Activated T-cell treated with anti-CD3 and anti-CD28 coated beads for 48 hours (primary cell): ENCODE measurements around the gene ATP2B3.

Source experiments
- DNase-seq: peaks from one replicate; pipeline ENCODE4 v3.0.0-alpha.2; 2020; ENCODE audit warnings: low read depth

The ATP2B3 gene

DNA sequence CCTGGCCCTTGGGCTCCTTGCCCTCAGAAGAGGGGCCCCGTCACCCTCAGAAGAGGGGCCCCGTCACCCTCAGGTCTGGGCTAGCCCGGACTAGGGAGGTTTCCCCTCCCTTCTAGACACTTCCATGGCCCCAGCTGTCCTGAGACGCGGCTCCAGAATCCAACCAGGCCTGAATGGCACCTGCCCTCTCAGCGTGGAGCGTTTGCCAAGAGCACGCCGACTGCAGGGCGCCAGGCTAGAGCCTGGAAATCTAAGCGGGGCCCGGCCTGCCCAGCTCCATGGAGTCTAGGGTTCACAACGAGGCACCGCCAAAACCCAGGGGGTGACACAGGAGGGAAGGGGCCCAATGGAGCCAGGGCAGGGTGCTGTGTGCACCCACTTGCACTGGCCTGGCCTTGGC is 7.8 kb upstream of the ATP2B3 start:
- DNase-seq: no peak

DNA sequence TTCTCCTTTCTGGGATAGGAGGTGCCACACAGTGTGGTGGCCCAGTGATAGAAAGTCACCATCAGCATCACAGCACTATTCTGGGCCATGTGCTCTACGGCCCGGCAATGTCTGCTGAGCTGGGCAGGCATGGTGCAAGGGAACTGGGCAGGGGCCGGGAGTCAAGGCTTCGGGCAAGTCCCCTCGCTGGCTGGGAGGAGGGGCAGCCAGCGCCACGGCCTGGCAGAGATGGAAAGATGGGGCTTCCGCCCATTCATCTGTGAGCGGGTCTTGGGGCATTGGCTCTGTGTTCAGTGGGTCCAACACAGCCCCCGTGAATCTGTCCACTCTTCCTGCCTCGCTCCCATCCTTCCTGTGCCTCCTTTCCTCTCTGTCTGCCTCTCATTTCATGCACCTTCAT is 7.1 kb upstream of the ATP2B3 start:
- DNase-seq: no peak

DNA sequence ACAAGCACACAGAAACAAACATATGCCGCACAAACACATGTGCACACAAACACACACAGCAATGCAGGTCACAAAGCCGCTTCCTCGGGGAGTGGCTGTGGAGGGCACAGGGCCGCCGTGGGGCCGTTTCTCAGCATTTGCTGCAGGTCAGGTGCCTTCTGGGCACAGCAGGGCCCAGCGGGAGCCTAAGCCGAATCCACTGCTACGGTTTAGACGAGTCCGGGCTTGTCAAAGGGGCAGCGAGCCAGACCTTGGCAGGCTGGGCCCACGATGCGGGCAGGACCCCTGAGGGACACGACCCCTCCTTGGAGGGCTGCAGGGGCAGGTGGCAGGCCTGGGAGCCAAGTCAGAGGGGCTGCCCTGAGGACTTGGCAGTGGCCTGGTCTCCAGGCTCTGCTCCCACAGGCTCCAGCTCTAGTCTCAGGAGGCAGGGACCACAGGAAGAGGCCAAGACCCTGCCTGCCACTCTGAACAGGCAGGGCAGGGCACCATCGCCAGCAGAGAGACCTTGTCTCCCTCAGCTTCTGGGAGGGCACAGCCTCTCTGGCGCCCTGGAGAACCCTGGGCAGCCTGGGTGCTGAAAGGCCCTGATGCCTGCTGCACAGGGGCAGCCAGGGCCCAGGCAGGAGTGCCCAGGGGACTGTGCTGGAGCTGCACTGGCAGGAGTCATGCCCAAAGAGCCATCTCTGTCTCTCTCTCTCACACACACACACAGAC is 5.5 kb upstream of the ATP2B3 start:
- no peak for DNase-seq

DNA sequence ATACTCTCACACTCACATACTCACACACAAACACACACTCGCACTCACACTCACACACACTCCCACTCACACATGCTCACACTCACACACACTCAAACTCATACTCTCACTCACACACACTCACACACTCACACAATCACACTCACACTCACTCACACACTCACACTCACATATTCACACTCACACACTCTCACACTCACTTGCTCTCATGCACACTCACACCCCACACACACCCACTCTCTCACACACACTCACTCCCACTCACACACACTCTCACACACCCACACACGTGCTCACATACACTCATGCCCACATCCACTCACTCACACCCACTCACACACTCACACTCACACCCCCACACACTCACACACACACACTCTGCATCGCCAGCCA is 4.9 kb upstream of the ATP2B3 start:
- DNase-seq: no peak

DNA sequence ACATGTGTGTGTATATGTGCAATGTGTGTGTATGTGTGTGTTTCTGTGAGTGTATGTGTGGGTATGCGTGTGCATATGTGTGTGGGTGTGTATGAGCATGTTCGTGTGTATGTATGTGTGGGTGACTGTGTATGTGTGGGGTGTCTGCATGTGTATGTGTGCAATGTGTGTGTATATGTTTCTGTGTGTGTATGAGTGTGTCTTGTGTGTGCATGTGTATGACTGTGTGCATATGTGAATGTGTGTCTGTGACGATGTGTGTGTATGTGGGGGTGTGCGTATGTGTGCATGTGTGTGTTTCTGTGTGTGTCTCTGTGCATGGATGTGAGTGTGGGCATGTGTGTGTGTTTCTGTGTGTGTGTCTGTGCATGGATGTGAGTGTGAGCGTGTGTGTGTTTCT is 4.2 kb upstream of the ATP2B3 start:
- DNase-seq: no peak

DNA sequence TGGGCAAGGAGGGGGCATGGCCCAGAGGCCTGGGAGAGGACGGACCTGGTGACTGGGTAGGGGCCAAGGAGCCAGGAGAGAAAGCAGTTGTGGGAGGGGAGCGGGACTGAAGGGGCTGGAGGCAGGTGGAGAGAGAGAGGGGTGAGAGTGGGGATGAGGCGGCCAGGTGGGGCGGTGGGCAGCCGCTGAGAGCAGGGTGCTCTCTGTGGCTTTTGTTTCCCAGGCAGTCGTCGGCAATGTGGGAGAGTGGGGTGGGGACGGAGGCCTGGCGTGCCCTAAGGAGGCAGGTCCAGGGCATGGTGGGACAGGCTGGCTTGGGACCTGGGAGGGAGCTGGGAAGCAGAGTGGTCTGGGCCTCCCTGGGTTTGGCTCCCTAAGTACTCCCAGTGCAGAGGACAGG is 3.2 kb upstream of the ATP2B3 start:
- DNase-seq: no peak

DNA sequence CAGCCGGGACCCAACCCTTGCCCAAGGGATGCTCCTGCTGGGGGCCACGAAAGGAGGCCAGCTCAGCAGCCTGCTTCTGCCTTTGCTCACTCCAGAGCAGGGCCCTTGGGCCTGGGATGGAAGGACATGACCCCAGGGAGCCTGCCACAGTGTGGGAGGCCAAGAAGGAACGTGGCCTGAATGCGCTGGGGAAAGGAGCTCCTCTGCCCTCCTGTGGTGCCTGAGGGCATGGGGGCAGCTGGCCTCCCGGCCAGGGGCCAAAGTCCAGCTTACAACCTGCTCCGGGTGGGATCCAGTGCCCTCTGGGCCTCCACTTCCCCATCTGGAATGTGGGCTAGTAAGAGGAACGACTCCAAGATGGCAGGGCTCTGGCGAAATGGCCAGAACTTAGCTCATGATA is 2.0 kb upstream of the ATP2B3 start:
- no peak for DNase-seq

DNA sequence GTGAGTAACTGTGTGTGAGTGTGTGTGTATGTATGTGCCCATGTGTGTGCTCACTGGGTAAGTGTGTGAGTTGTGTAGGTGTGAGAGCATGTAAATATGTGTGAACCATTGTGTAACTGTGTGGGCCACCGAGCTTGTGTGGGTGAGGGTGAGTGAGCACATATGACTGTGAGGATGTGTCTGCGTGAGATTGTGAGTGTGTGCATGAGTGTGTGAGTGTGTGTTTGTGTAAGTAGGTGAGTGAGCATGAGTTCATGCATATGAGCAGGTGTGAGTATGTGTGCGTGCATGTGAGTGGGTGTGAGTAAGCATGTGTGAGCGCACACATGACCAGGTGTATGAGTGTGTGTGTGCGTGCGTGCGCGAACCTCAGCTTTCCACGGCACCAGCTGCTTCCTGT is 1.4 kb upstream of the ATP2B3 start:
- DNase-seq: no peak

DNA sequence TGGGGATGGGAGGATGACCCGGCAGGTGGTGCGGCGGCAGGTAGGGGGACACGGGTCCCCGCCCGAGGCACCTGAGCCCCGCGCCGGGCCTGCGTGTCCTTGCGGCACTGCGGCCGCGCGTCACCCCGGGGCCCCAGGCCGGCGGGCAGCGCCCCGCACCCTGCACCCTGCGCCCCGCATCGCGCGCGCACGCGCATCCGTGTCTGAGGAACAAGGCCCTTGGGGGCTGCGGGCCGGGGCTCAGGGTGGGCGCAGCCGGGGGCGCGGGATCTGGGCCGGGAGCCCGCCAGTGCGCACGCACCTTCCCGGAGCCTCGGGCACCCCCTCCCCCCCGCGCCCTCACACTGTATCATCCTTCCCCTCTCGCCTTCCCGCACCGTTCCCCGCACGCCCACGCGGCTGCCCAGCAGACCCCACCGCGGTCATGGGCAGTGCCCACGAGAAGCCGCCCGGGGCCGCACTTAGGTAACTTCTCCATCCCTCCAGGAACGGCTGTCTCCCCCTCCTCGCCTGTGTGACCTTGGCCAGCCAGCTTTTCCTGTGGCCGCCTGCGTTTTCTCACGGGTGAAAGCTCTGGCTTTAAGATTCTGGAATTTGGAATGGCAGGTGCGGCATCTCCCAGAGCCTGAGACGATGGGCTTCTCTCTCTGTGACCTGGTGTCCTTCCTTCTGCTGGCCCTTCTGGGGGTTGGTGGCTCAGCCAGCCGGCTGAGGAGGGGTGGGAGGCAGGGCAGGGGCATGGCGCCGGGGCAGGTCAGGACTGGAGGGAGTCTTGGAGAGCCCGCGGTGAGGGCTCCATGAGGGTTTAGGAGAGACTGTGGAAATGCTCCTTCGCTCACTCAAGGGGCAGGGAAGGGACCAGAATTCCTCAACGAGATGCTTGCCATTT is 748 bp downstream of the ATP2B3 start:
- DNase-seq: no peak

DNA sequence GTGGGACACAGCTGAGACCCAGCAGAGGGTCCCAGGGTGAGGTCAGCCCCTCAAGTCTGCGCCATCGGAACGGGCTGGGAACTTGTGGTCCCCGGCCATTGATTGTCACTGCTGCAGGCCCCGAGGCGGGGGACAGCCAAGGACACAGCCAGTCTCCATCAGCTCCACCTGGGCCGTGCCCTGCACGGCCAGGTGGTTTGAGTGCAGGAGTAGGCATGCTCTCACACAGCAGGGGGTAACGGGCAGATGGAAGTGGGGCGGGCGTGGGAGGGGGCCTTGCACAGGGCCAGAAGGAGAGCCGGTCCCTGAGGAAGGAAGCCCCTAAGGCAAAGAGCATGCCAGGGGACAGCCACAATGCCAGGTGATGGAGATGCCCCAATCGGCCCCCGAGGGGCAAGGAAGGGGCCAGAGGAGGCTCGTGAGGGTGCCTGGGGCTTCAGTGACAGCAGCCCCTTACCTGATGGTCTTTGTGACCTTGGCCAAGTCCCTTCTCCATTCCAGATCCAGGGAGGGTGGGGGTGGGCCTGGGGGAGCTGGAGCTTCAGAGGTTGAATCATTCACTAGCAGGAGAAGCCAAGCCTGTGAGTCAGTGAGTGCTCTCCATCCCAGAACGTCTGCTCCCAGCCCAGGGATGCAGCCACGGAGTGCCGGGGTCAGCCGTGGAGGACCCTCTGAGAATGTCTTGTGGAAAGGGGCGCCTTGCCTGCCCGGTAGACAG is 2.3 kb downstream of the ATP2B3 start:
- DNase-seq: no peak

DNA sequence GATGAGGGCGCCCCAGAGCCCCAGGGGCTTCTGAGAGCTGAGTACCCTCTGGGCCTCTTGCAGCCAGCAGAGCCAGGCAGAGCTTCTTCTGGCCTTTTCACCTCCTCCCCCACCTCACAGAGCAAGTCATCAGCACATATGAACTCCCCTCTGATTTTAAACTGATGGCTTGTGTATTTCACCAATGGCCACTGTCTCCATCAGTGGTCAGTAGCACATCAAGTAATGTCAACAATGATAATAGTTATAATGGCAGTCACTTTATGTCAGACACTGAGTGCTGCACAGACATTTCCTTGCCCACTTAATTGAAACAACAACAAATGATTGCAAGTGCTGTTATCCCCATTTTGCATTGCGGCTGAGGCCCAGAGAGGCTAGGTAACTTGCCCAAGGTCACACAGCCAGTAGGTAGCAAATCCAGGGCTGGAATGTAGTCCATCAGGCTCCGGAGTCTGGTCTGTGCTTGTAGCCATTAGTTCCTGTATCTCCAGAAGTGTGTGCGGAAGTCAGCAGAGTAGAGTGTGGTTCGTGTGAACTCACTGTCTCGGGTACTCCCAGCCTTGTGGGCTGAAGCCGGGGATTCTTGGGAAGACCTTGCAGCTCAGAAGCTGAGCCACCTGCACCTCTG is 3.0 kb downstream of the ATP2B3 start:
- DNase-seq: no peak

DNA sequence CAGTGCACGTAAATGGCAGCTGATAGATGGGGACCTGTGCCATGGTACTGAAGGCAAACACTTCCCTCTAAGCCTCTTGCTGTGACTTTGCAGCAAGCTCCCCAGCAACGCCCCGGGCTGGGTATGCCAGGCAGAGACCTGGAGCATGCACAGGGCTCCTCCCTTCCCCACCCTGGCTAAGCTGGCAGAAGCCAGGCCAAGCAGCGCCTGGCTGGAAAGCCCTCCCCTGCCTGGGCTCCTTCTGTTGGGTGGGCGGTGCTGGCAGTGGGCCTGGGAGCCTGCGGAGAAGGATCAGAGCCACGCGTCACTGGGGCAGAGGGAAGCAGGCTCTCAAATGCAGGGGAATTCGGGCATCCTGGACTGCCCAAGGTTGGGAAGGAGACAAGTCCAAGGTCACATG is 3.6 kb downstream of the ATP2B3 start:
- DNase-seq: no peak

DNA sequence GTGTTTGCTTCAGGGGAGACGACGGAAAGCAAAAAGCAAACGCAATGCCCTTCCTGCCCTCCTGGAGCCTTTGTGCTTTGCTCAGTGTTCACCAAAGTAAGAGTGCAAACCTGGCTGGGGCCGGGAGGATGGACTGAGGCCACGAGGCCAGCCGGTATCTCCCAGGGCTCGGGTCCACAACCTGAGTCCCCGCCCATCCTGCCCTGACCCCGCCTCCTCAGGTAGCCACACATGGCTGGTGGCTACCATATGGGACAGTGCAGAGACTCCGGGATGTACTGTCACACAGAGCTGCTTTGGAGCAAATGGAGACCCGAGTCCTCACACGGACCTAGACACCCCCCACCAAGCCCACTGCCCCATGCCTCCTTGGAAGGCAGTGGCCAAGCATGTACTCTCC is 4.8 kb downstream of the ATP2B3 start:
- no peak for DNase-seq

DNA sequence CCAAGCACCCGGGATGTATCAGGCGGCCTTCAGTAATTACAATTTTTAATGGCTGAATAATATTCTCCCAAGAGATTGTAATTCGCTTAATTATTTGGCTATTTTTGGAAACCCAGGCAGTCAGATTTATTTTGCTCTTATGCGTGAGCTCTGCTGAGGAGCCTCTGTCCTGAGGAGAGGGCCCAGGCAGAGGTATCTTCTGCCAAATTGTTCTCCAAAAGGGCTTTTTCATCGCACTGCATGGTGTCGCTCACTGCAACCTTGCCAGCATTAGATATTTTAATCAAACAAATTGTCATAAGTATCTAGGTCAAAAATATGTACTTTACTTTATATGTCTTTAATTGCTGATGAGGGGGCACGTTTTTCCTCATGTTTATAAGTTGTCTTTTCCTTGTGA is 5.8 kb downstream of the ATP2B3 start:
- DNase-seq: no peak

DNA sequence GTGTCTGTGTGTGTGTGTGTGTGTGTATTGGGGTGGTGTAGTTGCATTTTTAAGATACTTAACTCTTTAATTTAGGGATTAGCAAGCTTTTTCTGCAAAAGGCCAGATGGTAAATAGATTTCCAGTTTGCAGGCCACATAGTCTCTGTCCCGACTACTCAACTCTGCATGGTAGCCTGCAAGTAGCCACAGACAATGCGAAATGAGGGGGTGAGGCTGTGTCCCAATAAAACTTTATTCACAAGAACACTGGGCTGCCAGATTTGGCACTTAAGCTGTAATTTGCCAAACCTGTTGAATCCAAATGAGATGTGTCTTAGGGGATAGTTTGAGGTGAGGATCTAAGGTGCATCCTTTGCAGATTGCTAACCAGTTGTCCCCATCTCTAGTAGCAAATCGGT is 6.8 kb downstream of the ATP2B3 start:
- DNase-seq: no peak

DNA sequence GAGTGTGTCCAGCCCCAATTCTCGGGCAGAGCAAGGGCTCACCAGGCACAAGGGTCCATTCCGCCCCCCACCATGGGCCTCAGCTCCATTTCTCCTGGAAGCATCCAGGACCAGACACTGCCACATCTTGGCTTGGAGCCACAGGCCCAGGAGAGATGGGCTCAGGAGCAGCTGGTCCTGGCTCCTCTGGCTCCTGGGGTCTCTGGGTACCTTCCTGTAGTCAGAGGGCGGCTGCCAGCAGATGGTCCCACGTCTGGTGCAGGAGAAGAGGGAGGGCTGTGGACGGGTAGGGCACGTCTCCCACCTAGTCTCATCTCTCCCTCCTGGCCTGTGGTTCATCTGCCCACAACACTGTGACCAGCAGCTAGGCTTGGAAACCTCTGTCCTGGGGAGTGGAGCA is 8.0 kb downstream of the ATP2B3 start:
- no peak for DNase-seq

DNA sequence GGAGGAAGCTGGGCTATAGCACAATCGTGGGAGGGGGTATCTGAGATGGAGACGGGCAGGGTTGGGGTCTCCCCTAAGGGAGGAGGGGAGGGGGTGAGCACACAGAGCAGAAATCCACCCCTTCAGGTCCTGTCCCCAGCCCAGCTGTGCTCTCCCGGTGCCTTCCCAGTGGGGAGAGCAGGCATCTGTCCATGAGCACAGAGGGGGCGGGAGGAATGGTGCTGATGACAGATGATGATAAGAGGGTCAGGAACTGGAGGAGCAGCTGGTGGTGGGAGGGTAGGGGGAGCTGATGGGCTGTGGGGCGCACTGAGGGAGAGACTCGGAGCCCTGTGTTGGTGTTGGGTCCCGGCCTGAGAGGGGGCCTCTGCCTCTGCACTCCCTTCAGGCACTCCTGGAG is 8.6 kb downstream of the ATP2B3 start:
- DNase-seq: no peak

DNA sequence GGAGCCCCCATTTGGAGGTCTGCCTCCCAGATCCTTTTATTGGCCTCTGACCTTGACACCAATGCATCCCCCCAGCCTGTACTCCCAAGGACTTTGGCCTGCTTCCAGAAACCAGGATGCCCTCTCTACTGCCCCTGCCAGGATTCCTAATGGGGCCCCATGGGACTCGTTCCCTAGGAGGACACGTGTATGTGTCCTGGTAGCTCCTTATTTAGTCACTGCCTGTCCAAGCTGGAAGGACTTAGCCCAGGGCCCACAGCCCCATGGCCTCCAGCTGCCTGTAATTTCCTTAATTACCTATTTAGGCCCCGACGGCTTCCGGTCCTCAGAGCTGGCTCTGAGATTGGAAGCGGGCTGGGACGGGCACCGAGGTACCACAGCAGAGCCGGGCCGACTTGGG is 9.4 kb downstream of the ATP2B3 start:
- no peak for DNase-seq

DNA sequence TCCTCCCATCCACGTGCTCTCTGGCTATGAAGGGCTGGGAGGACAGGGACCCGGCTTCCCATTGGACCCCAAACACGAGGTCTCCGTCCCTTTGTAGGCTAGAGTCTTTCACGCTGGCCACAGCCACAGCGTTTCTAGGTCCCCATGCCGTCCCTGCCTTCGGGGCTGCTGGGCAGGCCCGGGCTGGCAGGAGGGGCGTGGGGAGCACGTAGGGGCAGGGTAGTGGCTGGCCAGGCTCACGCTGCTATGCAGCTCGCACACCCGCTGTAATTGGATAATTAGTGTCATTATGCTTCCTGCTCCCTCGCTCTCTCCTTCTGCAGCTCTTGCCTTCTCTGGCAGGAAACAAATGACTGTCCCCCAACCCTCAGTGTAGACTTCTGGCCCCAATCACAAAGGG is 9.8 kb downstream of the ATP2B3 start:
- DNase-seq: no peak

DNA sequence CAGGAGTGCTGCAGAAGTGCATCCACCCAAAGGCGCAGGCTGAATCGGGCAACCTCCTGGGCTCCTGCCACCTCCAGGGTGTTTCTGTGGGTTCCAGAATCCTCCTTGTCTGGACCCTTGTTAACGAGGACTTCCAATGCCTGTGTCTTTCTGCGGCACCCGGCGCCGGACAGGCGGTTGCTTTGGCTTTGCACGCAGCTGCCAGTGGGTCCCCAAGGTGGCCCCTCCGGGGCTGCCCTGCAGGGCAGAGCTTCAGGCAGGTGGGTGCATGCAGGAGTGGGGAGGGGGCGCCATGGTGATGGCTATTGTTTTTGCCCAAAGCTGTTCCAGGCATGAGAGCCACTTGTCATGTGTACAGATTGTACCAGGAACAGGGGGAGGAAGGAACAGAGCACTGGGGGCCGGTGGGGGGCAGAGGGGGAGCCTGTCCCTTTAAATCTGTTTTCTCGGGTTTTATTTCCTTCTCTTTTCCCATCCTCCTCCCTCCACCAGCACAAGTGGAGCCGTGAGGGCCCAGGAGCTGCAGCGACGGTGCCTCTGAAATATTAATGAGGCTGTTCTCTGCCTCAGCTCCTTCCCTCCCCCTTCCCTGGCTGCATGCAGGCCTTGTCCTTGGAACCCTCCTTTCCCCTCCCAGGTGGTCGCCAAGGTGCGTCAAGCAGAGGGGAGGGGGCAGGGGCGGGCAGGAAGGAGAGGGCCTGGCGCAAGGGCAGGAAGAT is 13.1 kb downstream of the ATP2B3 start:
- no peak for DNase-seq

DNA sequence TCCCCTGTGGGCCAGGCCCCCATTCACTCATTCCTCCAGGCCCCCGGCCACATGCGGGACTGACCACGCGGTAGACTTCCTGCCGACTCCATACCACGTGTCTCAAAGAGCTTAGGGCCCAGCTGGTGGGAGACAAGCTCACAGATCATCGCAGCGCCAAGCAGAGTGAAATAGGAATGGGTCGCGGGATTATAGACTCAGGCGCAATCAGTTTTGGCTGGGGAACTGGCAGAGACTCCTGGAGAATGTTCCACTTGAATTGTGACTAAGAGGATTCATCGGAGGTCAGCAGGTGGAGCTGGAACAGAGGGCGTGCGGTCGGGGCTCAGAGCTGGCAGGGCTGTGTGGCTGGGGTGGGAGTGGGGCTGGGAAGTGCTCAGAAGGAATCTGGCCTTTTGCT is 15.6 kb downstream of the ATP2B3 start:
- DNase-seq: no peak

DNA sequence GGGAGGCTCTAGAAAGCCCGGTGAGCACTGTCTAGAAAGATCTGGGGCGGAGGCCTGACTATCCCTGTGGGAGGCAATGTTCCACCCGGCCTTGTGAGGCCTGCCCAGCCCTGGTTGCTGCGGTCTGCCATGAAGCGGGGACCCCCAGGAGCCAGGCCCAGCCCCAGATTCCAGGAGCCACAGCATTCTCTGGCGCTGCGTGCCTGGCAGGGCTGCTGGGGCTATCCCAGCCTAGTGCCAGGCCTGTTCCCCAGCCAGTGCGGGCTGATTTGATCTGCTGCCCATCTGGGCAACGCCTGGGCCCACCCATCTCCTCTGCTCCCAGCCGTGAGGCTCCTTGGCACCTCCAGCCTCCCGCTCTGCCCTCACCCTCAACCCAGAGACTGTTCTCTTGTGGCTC is 19.6 kb downstream of the ATP2B3 start:
- no peak for DNase-seq
